NCI-H526 (cell line): ENCODE measurements around the gene MYD88.

Source experiments
- DNase-seq, 2 experiments: peaks; one replicate each; lab custom pipeline; 2025; lab: John Stamatoyannopoulos, UW

MYD88 gene

DNA sequence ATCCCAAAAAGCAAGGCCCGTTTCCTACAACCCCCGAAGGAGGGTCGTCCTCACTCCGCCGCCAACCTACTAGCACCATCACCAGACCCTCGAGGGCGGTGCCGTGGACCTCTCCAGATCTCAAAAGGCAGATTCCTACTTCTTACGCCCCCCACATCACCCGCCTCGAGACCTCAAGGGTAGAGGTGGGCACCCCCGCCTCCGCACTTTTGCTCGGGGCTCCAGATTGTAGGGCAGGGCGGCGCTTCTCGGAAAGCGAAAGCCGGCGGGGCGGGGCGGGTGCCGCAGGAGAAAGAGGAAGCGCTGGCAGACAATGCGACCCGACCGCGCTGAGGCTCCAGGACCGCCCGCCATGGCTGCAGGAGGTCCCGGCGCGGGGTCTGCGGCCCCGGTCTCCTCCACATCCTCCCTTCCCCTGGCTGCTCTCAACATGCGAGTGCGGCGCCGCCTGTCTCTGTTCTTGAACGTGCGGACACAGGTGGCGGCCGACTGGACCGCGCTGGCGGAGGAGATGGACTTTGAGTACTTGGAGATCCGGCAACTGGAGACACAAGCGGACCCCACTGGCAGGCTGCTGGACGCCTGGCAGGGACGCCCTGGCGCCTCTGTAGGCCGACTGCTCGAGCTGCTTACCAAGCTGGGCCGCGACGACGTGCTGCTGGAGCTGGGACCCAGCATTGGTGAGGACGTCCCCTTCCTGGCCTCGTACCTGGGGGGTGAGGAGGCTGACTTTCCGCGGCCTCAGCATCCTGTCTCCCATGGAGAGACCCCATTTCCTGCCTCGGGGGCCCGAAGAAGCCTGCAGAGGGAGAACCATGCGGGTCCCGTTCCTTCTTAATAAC is at the start of gene MYD88:
TSS of gene MYD88 (plus strand) at position 313 of the 842 bp plus-strand sequence. CDS start at position 353, 40 bp downstream.
- DNase-seq, result peak; percentile 36 to 80

DNA sequence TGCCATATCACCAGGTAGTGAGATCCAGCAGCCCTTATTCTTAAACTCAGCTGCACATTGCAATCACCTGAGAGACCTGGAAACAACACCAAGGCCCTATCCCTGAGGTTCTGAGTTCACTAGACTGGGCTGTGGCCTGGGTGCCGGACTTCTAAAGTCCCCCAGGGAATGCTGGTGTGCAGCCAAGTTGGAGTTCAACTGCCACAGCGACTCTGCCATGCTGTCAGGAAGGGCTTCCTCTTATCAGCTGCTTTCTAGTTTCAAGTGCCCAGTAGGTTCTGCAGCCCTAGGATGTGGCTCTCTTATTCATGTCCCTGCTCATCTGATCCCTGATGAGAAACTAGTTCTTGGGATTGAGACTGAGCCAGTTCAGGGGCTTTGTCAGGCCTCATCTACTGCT is 49.3 kb upstream of the MYD88 start:
- no peak for DNase-seq

- DNase-seq, result no peak
These were observed 48.0 kb upstream of the MYD88 start for GRCh38 chr3:38090453-38090852.

- DNase-seq, result no peak
These were observed 43.5 kb upstream of the MYD88 start for GRCh38 chr3:38094999-38095398.

GRCh38 chr3:38095669-38096483 is 42.6 kb upstream of the MYD88 start:
- DNase-seq, result no peak

DNA sequence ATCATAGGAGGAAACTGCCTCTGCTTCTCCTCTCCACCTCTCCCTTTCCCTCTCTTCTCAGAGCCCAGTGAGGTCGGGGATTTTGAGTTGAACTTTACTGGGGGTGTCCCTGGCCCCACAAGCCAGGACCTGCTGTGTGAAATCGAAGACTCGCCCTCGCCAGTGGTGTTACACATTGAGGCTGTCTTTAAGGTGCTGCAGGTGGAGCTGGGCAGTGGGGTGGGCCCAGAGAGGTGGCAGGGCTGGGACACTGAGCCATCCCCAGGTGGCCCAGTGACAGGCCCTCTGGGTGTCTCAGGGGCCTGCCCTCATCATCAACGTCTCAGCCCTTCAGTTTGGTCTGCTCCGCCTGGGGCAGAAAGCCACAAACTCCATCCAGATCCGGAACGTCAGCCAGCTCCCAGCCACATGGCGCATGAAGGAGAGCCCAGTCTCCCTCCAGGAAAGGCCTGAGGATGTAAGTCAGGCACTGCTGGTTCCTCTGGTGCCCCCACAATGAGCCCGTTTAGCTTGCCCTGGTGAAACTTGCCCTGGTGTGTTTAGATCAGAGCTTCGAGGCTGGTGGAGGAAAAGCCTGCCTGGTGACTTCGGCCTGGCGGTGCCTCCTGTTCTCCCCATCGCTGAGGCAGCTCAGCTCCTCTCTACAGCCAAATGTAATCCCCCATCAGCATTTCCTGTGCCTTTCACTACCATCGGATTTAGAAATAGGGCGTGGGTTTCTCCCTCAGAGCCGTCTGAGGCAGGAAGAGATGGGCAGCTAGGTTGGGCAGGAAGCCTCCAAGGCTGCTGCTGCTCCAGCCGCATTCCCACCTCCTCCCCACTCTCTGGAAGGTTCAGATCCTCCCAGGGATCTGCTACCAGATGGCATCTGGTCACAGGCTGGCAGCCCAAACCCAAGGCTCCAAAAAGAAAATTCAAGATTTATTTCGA is 40.8 kb upstream of the MYD88 start:
- no peak for DNase-seq

DNA sequence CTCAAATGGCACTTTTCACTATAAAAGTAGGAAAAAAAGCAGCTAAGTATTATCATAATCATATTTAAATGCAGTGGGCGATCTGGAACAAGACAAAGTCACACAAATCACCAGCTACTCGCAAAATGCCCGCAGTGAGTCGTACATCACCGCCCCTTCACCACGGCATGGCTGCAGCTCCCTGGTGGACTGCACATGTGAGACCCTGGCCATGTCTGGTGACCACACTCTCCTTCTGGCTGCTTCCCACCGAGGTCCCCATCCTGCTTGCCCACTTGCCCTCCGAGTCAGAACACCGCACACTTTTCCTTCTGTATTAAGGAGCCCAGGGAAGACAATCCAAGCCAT is 40.1 kb upstream of the MYD88 start:
- DNase-seq, result no peak

DNA sequence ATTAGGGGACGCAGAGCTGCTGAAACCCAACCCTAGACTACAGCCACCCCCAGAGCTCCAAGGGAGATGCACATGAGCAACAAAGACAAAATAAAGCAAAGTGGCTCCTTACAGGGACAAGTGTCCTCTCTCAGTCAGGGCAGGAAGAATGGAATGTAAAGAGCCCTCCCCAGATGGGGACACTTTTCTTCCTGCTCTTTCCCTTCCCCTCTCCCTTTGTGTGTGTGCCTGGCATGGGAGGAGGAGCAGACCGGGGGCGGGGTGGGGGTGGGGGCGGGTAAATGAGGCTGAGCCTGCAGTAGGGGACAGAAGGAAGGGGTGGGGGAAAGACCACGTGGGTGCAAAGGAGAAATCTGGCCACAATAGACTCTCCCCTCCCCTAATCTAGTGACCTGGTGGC is 38.9 kb upstream of the MYD88 start:
- DNase-seq, result no peak

GRCh38 chr3:38100498-38100897 is 38.0 kb upstream of the MYD88 start:
- DNase-seq, result no peak

DNA sequence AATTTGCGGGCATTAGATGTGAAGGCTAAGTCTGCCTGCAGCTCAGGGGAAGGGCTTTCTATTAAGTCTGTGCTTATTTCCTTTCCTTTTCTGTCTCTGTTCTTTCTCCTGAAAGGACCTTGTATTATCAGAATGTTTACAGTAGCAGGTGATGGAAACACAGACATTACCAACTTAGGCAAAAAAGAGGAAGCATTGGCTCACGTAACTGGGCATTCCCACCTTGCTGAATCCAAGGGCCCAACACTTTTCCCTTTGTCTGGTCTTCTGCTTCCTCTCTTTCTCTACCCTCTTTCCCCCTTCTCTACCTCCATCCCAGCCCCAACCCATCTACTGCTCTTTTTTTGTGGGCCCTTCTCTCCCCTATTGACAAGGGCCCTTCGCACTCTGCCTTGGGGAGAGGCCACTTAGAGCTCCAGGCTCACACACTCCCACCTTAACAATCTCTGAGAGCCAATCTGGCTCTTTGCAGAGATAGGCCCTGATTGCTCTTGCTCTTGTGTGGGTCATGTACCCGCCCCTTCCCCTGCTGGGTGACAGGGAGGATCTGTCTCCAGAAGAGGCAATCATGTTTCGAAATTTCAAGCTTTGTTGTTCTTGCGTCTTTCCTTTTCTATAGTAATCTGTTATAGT is 36.5 kb upstream of the MYD88 start:
- DNase-seq, result no peak

DNA sequence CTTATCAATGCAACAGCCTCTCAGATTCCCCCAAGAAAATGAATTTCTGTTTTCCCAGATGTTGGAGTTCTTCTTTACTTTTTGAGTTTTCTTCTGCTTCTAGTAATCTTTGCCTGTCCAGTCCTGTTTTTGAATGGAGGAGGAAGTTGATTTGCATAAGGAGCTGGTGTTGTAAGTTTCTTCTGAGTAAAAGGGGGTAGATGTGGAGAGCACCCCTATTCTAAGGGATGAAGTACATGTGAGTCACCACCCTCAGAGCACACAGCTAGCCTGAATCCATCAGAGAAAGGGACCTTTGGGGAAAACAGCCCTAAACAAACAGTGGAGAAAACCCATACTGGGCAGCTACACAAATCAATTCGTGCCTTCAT is 36.0 kb upstream of the MYD88 start:
- no peak for DNase-seq

DNA sequence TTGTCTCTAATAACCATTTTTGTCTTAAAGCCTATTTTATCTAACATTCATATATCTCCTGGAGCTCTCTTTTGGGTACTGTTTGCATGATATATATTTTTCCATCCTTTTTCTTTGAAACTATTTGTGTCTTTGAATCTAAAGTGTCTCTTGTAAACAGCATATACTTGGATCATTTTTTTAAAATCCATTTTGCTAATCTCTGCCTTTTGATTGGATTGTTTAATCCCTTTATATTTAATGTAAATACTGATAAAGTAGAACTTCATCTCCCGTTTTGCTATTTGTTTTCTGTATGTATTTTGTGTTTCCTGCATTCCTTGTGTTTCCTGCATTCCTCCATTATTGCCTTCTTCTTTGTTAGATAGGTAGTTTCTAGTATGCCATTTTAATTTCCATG is 32.9 kb upstream of the MYD88 start:
- DNase-seq, result no peak

DNA sequence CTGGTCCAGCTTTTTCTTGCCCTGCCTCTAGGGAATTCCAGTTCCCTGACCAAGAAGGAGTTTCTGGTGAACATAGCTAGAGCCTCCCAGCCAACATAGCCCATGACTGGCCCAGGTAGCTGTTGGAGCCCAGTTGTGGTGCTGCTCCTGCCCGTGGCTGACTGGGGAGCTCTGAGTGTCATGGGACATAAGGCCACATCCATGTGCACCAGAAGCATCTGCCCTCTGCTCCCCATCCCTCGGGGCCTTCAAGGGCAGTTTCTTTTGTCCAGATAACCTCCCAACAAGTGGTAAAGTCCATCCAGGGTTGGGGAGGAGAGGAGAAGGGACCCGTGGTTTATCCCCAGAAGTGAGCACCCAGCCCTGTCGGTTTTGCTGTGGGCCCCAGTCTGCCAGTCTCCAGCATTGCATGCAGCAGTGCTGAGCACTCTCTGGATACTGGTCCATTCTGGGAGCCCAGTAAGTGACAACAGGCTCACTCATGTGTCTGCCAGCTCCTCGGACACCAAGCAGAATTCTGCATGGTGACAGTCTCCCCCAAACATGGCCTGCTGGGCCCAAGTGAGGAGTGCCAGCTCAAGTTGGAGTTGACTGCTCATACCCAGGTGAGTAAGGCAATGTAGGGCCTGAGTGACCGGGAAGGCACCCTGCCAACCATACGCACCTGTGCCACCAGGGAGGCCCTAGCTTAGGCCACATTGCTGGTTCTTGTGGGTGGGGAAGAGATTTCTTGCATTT is 30.4 kb upstream of the MYD88 start:
- no peak for DNase-seq

DNA sequence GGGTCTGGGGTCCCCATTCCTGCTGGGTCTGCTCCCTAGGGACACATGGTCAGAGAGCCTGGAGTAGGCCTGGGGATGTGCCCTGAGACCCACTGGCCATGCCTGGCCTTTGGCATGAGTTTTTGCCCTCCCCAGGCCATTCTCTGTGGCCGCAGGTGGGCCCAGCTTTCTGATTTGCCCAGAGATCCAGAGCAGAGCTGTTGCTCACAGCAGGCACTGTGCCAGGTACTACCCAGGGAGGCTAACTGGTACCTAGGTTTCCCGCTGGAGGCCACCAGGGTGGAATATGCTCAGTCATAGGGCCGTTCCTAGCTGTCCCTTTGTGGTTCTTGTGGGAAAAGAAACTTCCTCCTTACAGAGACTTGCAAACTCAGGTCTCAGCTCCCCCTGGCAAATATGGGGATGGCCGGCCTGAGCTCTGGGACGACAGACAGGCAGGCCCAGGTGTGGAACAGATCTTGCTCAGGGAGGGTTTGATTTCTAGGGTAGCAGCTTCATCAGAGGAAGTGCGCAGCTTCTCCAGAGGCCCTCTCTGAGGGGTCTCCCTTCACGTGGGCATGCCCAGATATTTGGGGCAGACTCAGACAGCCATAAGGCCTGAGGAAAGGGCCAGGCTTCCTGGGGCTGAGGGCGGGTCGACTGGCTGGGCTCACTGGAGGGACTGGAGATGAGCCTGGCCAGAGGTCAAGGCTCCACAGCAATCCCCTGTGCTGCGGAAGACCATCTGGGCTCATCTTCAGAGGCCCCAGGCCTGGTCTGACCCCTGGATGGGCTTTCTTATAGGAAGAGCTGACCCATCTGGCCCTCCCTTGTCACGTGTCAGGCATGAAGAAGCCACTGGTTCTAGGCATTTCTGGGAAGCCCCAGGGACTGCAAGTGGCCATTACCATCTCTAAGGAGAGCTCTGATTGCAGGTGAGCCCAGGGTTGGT is 29.5 kb upstream of the MYD88 start:
- no peak for DNase-seq

GRCh38 chr3:38109580-38110313 is 28.7 kb upstream of the MYD88 start:
- DNase-seq, result no peak

- no peak for DNase-seq
These were observed 28.0 kb upstream of the MYD88 start for GRCh38 chr3:38110314-38111050.

DNA sequence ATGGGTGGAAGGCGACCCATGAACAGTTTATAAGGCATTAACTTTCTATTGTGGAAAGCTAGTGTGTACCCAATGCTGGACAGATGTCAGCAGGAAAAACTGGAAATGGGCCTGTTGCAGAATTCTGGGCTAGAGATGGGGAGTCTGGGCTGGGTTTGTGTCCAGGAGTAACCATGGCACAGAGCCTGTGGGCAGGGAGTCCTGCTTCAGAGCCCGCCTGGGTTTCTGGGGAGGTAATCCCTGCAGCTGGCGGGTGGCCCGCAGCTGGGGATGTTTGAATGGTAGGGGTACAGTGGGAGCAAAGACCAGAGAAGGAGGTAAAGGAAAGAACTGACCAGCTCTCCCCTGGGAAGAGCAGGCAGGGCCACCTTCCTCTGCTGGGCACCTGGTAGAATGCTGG is 27.3 kb upstream of the MYD88 start:
- no peak for DNase-seq

DNA sequence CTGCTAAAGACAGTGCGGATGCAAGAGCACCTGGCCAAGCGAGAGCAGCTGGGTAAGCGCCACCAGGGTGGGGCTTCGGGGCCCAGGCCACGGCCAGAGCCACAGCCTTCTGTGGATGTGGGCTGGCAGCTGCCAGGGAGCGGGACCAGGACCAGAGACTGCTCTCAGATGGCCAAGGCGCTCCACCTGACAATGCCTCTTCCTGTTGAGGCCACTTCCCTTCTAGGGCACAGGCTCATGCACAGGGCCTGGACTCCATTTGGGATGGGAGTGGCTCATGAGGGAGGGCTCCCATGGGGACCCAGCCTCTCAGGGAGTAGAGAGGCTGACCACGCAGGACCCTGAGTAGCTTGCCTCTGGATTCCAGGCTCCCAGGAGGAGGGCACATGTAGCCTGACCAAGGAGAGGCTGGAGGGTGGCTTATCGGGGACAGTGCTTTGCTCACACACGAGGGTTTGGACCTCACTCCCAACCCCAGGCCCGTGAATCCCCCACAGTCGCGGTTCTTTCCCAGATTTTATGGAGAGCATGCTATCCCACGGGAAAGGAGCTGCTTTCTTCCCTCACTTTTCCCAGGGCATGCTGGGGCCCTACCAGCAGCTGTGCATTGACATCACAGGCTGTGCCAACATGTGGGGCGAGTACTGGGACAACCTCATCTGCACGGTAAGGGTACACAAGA is 26.6 kb upstream of the MYD88 start:
- no peak for DNase-seq
